OCI-LY3 (cell line): Measurements from ENCODE around the gene SLC37A1.

Experiments used
- H2AFZ ChIP-seq: fragments of 200-600, 300-600 bp; shearing (Covaris generic); 2 replicates; pipeline ENCODE4 v1.6.0; 2014; ENCODE audit warnings: antibody characterized with exemption, low read depth, low read length
- H3K27ac ChIP-seq: fragments of 200-600, 300-600 bp; sonication (generic); 2 replicates; pipeline ENCODE4 v1.5.1; 2014; ENCODE audit warnings: mild to moderate bottlenecking, low read length, moderate library complexity, mixed read lengths
- H3K27me3 ChIP-seq: fragments of 200-600, 300-600 bp; sonication (generic); 2 replicates; pipeline ENCODE4 v1.6.1; 2014; ENCODE audit warnings: low read depth, low read length, mixed read lengths
- H3K36me3 ChIP-seq: fragments of 200-600, 300-600 bp; sonication (generic); replicated peaks from 2 replicates; pipeline ENCODE3; 2014; ENCODE audit warnings: low read depth, low read length, mixed read lengths
- H3K4me1 ChIP-seq: fragments of 300-600, 200-600 bp; sonication (generic); 2 replicates; pipeline ENCODE4 v1.6.1; 2014; ENCODE audit warnings: low read length, mixed read lengths
- H3K4me2 ChIP-seq: fragments of 200-600, 300-600 bp; sonication (generic); 2 replicates; pipeline ENCODE4 v1.6.1; 2014; ENCODE audit warnings: low read length, mixed read lengths
- H3K4me3 ChIP-seq: fragments of 300-600, 200-600 bp; sonication (generic); 2 replicates; pipeline ENCODE4 v1.5.1; 2014; ENCODE audit warnings: antibody characterized with exemption, mild to moderate bottlenecking, low read length, moderate library complexity
- H3K79me2 ChIP-seq: fragments of 300-600, 200-600 bp; shearing (Covaris generic); 2 replicates; pipeline ENCODE4 v1.6.1; 2014; ENCODE audit warnings: mild to moderate bottlenecking, low read length, mixed read lengths
- H3K9ac ChIP-seq: fragments of 300-600, 200-600 bp; shearing (Covaris generic); 2 replicates; pipeline ENCODE4 v1.6.0; 2014; ENCODE audit warnings: mild to moderate bottlenecking, low read length, moderate library complexity
- H3K9me3 ChIP-seq: fragments of 200-600, 300-600 bp; shearing (Covaris generic); 2 replicates; pipeline ENCODE4 v1.6.1; 2014; ENCODE audit warnings: low read length, mixed read lengths; ENCODE audit not compliant: insufficient read depth
- H4K20me1 ChIP-seq: fragments of 200-600, 300-600 bp; sonication (generic); 2 replicates; pipeline ENCODE4 v1.6.1; 2016; ENCODE audit warnings: low read length, mixed read lengths; ENCODE audit not compliant: insufficient read depth
- EZH2phosphoT487 ChIP-seq: fragments of 200-600 bp; shearing (Covaris generic); IDR thresholded peaks from 2 replicates; pipeline ENCODE4 v1.6.1; 2018; ENCODE audit warnings: antibody characterized with exemption, mixed run types, low read depth
- TF ChIP-seq, protein P1 (sequence below): fragments of 200-600, 300-600 bp; sonication (generic); IDR thresholded peaks from 2 replicates; pipeline ENCODE4 v1.5.1; 2014; ENCODE audit warnings: antibody characterized with exemption, low read length, low read depth

The SLC37A1 gene

DNA sequence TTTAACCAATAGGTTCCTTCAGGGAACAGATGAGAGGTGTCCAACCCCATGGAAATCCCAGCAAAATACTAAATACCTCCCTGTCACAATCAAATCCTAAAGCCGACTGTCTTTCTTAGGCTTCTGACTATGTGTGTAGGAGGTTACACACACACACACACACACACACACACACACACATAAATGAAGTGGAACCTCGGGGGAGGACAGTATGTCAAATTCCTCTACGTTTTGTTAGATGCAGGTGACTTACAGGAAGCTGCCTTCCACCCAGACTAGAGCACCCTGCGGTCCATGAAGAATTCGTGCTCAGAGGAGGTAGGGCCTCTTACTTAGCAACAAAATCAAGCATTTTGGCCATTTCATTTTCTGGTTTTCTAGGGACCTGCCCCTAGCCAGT is 34.1 kb upstream of the SLC37A1 start:
- H4K20me1 ChIP-seq: no peaks in the 10 kb centered on the region
- H3K4me1 ChIP-seq: peaks cover 53% of the 10 kb centered on the region
- H3K27ac ChIP-seq: no peak overlapping the region
- no peak overlapping the region for H3K9ac ChIP-seq
- no peaks in the 10 kb centered on the region for H3K36me3 ChIP-seq
- H3K27me3 ChIP-seq: 0 out of 2 replicates have a peak, but pooled peaks cover 4% of the 10 kb centered on the region
- no peak overlapping the region for H3K4me2 ChIP-seq
- H3K9me3 ChIP-seq: no peaks in the 10 kb centered on the region
- H3K79me2 ChIP-seq: no peaks in the 10 kb centered on the region
- no peak overlapping the region for H2AFZ ChIP-seq
- no peak overlapping the region for H3K4me3 ChIP-seq
- TF ChIP-seq, protein P1, sequence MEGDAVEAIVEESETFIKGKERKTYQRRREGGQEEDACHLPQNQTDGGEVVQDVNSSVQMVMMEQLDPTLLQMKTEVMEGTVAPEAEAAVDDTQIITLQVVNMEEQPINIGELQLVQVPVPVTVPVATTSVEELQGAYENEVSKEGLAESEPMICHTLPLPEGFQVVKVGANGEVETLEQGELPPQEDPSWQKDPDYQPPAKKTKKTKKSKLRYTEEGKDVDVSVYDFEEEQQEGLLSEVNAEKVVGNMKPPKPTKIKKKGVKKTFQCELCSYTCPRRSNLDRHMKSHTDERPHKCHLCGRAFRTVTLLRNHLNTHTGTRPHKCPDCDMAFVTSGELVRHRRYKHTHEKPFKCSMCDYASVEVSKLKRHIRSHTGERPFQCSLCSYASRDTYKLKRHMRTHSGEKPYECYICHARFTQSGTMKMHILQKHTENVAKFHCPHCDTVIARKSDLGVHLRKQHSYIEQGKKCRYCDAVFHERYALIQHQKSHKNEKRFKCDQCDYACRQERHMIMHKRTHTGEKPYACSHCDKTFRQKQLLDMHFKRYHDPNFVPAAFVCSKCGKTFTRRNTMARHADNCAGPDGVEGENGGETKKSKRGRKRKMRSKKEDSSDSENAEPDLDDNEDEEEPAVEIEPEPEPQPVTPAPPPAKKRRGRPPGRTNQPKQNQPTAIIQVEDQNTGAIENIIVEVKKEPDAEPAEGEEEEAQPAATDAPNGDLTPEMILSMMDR: no peak
- TF ChIP-seq EZH2phosphoT487: no peak

DNA sequence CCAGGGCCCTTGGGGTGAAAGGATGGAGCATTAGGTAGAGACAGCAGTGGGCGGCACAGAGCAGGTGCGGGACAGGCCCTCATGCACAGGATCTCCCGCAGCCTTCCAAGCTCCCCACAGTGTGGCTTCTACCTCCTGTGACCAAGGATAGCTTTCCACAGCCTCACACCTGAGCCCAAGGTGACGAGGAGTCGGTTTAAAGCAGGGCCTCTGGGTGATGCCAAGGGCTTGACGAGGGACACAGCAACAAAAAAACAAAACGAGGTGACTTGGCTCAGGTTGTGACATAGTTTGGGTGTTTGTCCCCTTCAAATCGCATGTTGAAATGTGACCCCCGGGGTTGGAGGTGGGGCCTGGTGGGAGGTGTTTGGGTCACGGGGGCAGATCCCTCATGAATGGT is 32.9 kb upstream of the SLC37A1 start:
- Histone ChIP-seq H3K79me2 (no peaks in the 10 kb centered on the region), H3K27me3 (0 out of 2 replicates have a peak, but pooled peaks cover 4% of the 10 kb centered on the region), H3K9ac (no peak overlapping the region), H3K27ac (no peak overlapping the region), H3K4me3 (no peak overlapping the region), H2AFZ (no peak overlapping the region), H3K36me3 (no peaks in the 10 kb centered on the region), H3K9me3 (no peaks in the 10 kb centered on the region), H4K20me1 (no peaks in the 10 kb centered on the region), H3K4me1 (peaks cover 41% of the 10 kb centered on the region), H3K4me2 (no peak overlapping the region)
- no peak for TF ChIP-seq EZH2phosphoT487
- TF ChIP-seq, protein P1: no peak

DNA sequence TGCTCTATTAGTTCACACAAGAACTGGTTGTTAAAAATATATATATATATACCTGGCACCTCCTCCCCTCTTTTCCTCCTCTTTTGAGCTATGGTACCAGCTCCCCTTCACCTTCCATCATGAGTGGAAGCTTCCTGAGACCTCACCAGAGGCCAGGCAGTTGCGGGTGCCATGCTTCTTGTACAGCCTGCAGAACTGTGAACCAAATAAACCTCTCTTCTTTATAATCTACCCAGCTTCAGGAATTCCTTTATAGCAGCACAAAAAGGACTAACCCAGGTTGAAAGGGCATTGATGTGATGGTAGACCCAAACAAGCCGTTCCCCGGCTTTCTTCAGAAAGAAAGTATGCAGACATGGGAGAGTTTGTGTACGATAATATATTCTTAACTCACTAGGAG is 32.5 kb upstream of the SLC37A1 start:
- H3K4me2 ChIP-seq: no peak overlapping the region
- TF ChIP-seq, protein P1: no peak
- no peak for TF ChIP-seq EZH2phosphoT487
- no peaks in the 10 kb centered on the region for H3K9me3 ChIP-seq
- H3K4me3 ChIP-seq: no peak overlapping the region
- 0 out of 2 replicates have a peak, but pooled peaks cover 4% of the 10 kb centered on the region for H3K27me3 ChIP-seq
- H3K79me2 ChIP-seq: no peaks in the 10 kb centered on the region
- no peak overlapping the region for H3K9ac ChIP-seq
- H2AFZ ChIP-seq: no peak overlapping the region
- peaks cover 37% of the 10 kb centered on the region for H3K4me1 ChIP-seq
- H3K36me3 ChIP-seq: no peaks in the 10 kb centered on the region
- H3K27ac ChIP-seq: no peak overlapping the region
- no peaks in the 10 kb centered on the region for H4K20me1 ChIP-seq

- H3K9ac ChIP-seq: no peak overlapping the region
- no peaks in the 10 kb centered on the region for H3K36me3 ChIP-seq
- H3K4me2 ChIP-seq: no peak overlapping the region
- H3K27me3 ChIP-seq: no peaks in the 10 kb centered on the region
- no peaks in the 10 kb centered on the region for H3K4me1 ChIP-seq
- H3K79me2 ChIP-seq: no peaks in the 10 kb centered on the region
- H2AFZ ChIP-seq: no peak overlapping the region
- no peak for TF ChIP-seq EZH2phosphoT487
- TF ChIP-seq, protein P1: no peak
- no peak overlapping the region for H3K27ac ChIP-seq
- no peak overlapping the region for H3K4me3 ChIP-seq
- no peaks in the 10 kb centered on the region for H4K20me1 ChIP-seq
- no peaks in the 10 kb centered on the region for H3K9me3 ChIP-seq
Measured at GRCh38 chr21:42484966-42485365, 28.7 kb upstream of the SLC37A1 start.
